Smooth muscle cell (in vitro differentiated cells): ENCODE data around the gene PHLDB1. TPM values are rescaled to one million over a fixed set of nuclear protein-coding genes. Genes with fewer than 3 reads are reported as not detected.

Experiments
- DNase-seq: peaks from one replicate; lab custom pipeline; 2025; ENCODE audit not compliant: unreplicated experiment; lab: John Stamatoyannopoulos, UW
- H2AFZ ChIP-seq: fragments of 200-600 bp; sonication (generic); 2 replicates; pipeline ENCODE4 v1.6.0; 2016; ENCODE audit warnings: antibody characterized with exemption, low read depth, mild to moderate bottlenecking
- H3F3A ChIP-seq: fragments of 200-600 bp; sonication (generic); 2 replicates; pipeline ENCODE4 v1.6.0; 2017; ENCODE audit warnings: antibody characterized with exemption, low read depth
- H3K27ac ChIP-seq: fragments of 200-600 bp; sonication (generic); 2 replicates; pipeline ENCODE4 v1.5.1; 2016; ENCODE audit warnings: low read depth, mild to moderate bottlenecking
- H3K27me3 ChIP-seq: fragments of 200-600 bp; sonication (generic); 2 replicates; pipeline ENCODE4 v1.6.1; 2016; ENCODE audit warnings: low read depth, mild to moderate bottlenecking
- H3K36me3 ChIP-seq: fragments of 200-600 bp; sonication (generic); 2 replicates; pipeline ENCODE4 v1.5.1; 2016; ENCODE audit warnings: low read depth
- H3K4me1 ChIP-seq: fragments of 200-600 bp; sonication (generic); 2 replicates; pipeline ENCODE4 v1.5.1; 2016; ENCODE audit warnings: low read depth
- H3K4me2 ChIP-seq: fragments of 200-600 bp; sonication (generic); 2 replicates; pipeline ENCODE4 v1.6.0; 2016; ENCODE audit warnings: mild to moderate bottlenecking
- H3K4me3 ChIP-seq: fragments of 200-600 bp; sonication (generic); 2 replicates; pipeline ENCODE4 v1.5.1; 2016; ENCODE audit warnings: mild to moderate bottlenecking
- H3K79me2 ChIP-seq: fragments of 200-600 bp; sonication (generic); 2 replicates; pipeline ENCODE4 v1.6.0; 2016; ENCODE audit warnings: low read depth, mild to moderate bottlenecking
- H3K9ac ChIP-seq: fragments of 200-600 bp; sonication (generic); 2 replicates; pipeline ENCODE4 v1.6.0; 2016; ENCODE audit warnings: low read depth
- H3K9me3 ChIP-seq: fragments of 200-600 bp; sonication (generic); replicated peaks from 2 replicates; pipeline ENCODE4 v1.5.1; 2016; ENCODE audit warnings: low read depth
- H4K20me1 ChIP-seq: fragments of 200-600 bp; sonication (generic); 2 replicates; pipeline ENCODE4 v1.6.0; 2016; ENCODE audit warnings: low read depth
- CTCF ChIP-seq: fragments of 200-600 bp; sonication (generic); IDR thresholded peaks from 2 replicates; pipeline ENCODE4 v1.5.1; 2017; ENCODE audit warnings: borderline replicate concordance, mild to moderate bottlenecking, antibody characterized with exemption; ENCODE audit not compliant: insufficient read depth, poor library complexity, severe bottlenecking
- WGBS: methylation state at CpG from one replicate; pipeline ENCODE4 v1.1.7; 2016; ENCODE audit warnings: low lambda C conversion rate; 5-methylcytosine and 5-hydroxymethylcytosine counted together
- polyA plus RNA-seq: library from polyadenylated mRNA; unstranded; fragments of >200 nt; fragmentation: Nextera tagmentation; extraction: Ambion mirVana; gene quantifications from 2 replicates; pipeline ENCODE4 v1.2.1, GENCODE V29; 2016
- total RNA-seq: library from RNA; depleted of rRNA; stranded (reverse); fragments of >200 nt; gene quantifications from 2 replicates; pipeline ENCODE4 v1.2.3, GENCODE V29; 2014

Gene PHLDB1
- total and polyA plus RNA-seq, 2 experiments from 2014 or later: 86.0 to 89.0 TPM

- H3K27me3 ChIP-seq: no peaks in the 10 kb centered on the region
- H2AFZ ChIP-seq: no peak overlapping the region
- H3K4me2 ChIP-seq: no peak overlapping the region
- WGBS: 100% methylated on average over 2 of the region's 2 CpGs
- no peaks in the 10 kb centered on the region for H3K79me2 ChIP-seq
- no peaks in the 10 kb centered on the region for H3F3A ChIP-seq
- no peaks in the 10 kb centered on the region for H3K4me1 ChIP-seq
- no peak for DNase-seq
- H3K36me3 ChIP-seq: no peaks in the 10 kb centered on the region
- no peak overlapping the region for H3K9ac ChIP-seq
- no peaks in the 10 kb centered on the region for H4K20me1 ChIP-seq
- no peak for TF ChIP-seq CTCF
- no peak overlapping the region for H3K4me3 ChIP-seq
- H3K27ac ChIP-seq: no peak overlapping the region
- H3K9me3 ChIP-seq: no peaks in the 10 kb centered on the region
Observed at GRCh38 chr11:118671254-118671653, 63.8 kb downstream of the PHLDB1 start.

GRCh38 chr11:118672846-118673245 lies 65.4 kb downstream of the PHLDB1 start:
- H3F3A ChIP-seq: no peaks in the 10 kb centered on the region
- no peaks in the 10 kb centered on the region for H3K9me3 ChIP-seq
- no peaks in the 10 kb centered on the region for H3K79me2 ChIP-seq
- no peaks in the 10 kb centered on the region for H3K4me1 ChIP-seq
- H3K4me3 ChIP-seq: no peak overlapping the region
- H3K36me3 ChIP-seq: no peaks in the 10 kb centered on the region
- no peak overlapping the region for H3K9ac ChIP-seq
- H3K4me2 ChIP-seq: no peak overlapping the region
- WGBS: 22% methylated on average over 1 of the region's 1 CpG
- no peak for TF ChIP-seq CTCF
- H4K20me1 ChIP-seq: no peaks in the 10 kb centered on the region
- H3K27ac ChIP-seq: no peak overlapping the region
- no peak overlapping the region for H2AFZ ChIP-seq
- H3K27me3 ChIP-seq: no peaks in the 10 kb centered on the region
- DNase-seq: no peak

- no peaks in the 10 kb centered on the region for H4K20me1 ChIP-seq
- no peaks in the 10 kb centered on the region for H3K36me3 ChIP-seq
- no peaks in the 10 kb centered on the region for H3F3A ChIP-seq
- H3K79me2 ChIP-seq: no peaks in the 10 kb centered on the region
- WGBS: 87% methylated on average over 6 of the region's 6 CpGs
- no peak overlapping the region for H2AFZ ChIP-seq
- no peaks in the 10 kb centered on the region for H3K27me3 ChIP-seq
- TF ChIP-seq CTCF: no peak
- H3K9ac ChIP-seq: no peak overlapping the region
- no peaks in the 10 kb centered on the region for H3K9me3 ChIP-seq
- DNase-seq: no peak
- no peak overlapping the region for H3K27ac ChIP-seq
- no peak overlapping the region for H3K4me3 ChIP-seq
- H3K4me2 ChIP-seq: no peak overlapping the region
- no peaks in the 10 kb centered on the region for H3K4me1 ChIP-seq
Observed at GRCh38 chr11:118673361-118674081, 66.1 kb downstream of the PHLDB1 start.

GRCh38 chr11:118674082-118674435 lies 66.6 kb downstream of the PHLDB1 start:
- no peak overlapping the region for H2AFZ ChIP-seq
- H3K36me3 ChIP-seq: no peaks in the 10 kb centered on the region
- H3K9ac ChIP-seq: no peak overlapping the region
- no peak overlapping the region for H3K4me2 ChIP-seq
- no peak overlapping the region for H3K4me3 ChIP-seq
- H3F3A ChIP-seq: no peaks in the 10 kb centered on the region
- no peak for TF ChIP-seq CTCF
- no peaks in the 10 kb centered on the region for H3K27me3 ChIP-seq
- no peaks in the 10 kb centered on the region for H3K79me2 ChIP-seq
- 89% methylated on average over 1 of the region's 1 CpG for WGBS
- no peaks in the 10 kb centered on the region for H3K9me3 ChIP-seq
- DNase-seq: no peak
- H3K4me1 ChIP-seq: no peaks in the 10 kb centered on the region
- H3K27ac ChIP-seq: no peak overlapping the region
- H4K20me1 ChIP-seq: no peaks in the 10 kb centered on the region
